VCaP (cell line): ENCODE measurements around the gene DLG2.

ENCODE experiments used
- H3K27ac ChIP-seq: fragments of 450-650 bp; 2 replicates; pipeline ENCODE4 v1.5.1; 2017
- TF ChIP-seq, protein P1 (sequence below): fragments of 450-650 bp; conservative IDR thresholded peaks from 2 replicates; pipeline ENCODE4 v1.5.1; 2017; ENCODE audit warnings: mild to moderate bottlenecking, moderate library complexity

DLG2 gene

DNA sequence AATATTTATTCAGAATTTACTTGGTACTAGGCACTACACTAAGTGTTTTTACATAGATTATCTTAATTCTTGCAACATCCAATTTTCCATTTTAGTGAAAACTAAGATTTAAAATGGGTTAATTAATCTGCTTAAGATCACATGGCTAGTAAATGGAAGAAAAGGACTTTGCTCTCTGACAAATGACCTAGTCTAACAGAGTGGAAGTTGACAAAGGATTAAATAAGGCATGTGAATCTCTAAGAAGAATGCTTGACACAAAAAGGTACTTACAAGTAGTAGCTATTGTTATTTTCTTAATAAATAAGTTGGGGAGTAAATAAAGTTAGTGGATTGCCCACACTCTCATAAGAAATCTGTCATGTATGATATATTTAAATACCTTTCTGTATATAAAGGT, 584.8 kb downstream of the DLG2 start:
- TF ChIP-seq, protein P1, sequence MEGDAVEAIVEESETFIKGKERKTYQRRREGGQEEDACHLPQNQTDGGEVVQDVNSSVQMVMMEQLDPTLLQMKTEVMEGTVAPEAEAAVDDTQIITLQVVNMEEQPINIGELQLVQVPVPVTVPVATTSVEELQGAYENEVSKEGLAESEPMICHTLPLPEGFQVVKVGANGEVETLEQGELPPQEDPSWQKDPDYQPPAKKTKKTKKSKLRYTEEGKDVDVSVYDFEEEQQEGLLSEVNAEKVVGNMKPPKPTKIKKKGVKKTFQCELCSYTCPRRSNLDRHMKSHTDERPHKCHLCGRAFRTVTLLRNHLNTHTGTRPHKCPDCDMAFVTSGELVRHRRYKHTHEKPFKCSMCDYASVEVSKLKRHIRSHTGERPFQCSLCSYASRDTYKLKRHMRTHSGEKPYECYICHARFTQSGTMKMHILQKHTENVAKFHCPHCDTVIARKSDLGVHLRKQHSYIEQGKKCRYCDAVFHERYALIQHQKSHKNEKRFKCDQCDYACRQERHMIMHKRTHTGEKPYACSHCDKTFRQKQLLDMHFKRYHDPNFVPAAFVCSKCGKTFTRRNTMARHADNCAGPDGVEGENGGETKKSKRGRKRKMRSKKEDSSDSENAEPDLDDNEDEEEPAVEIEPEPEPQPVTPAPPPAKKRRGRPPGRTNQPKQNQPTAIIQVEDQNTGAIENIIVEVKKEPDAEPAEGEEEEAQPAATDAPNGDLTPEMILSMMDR, result no peak
- H3K27ac ChIP-seq, result no peak overlapping the region

DNA sequence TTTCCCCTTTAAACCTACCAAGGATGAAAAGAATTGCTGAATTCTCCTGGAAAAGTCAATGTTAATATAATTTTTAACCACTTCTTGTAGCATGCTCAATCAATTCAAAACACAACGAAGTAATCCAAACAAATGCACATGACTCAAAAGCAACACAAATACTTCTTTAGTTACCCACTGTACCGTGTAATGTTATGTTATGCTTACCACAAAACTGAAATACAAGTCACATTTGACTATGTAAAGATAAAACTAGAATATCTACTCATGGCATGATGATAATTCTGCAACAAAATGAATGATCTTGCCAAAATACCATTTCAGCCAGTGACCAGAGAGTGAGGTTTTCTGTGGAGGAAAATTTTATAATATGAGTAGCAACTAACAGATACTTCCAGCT, 587.0 kb downstream of the DLG2 start:
- TF ChIP-seq, protein P1, result no peak
- H3K27ac ChIP-seq, result no peak overlapping the region

DNA sequence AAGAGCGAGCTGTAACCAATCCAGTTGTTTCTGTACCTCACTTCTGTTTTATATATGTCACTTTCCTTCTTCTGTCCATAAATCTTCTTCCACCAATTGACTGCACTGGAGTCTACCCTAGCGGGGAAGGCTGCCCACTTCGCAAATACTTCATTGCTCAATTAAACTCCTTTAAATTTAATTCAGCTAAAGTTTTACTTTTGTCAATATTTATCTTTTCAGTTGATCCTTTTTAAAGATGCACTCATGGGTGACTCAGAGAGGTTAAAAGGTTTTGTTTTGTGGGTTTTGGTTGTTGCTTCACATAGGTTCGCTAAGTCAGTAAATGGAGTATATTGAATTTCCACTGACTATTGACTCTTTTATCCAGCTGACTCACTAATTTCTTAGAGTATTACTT, 597.2 kb downstream of the DLG2 start:
- TF ChIP-seq, protein P1, result no peak
- no peak overlapping the region for H3K27ac ChIP-seq

DNA sequence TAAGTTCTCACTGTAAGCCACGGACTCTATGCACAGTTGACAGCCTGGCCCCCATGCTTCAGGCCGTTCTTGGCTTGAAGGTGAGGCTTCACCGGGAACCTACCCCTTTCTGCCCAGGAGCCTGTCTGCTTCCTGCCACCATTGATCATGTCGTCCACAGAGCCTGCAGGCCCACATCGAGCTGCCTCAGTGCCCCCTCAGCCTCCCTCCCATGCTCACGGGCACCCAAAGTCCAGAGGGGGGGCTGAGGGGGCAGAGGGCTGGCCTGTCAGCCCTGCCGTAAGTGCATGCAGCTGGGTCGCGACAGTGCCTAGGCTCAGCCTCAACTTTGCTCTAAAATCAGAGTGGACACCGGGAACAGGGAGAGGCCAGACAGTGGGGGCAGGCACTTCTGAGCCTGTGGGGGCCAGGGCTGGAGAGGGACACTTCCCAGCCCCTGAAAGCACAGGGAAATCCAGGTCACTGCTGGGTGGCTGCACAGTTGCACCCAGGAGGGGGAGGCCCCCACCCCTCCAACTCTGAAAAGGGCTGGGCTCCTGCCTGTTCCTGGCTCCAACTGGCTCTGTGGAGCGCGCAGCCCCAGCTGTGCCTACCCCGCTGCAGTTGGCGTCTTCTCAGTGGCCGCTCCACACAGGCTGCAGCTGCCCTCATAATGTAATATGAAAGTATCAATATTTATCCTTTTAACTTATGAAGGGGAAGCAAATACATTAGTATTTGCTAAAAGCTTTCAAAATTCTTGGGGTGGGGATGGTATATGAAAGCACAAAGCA, 598.6 kb downstream of the DLG2 start:
- H3K27ac ChIP-seq, result no peak overlapping the region
- TF ChIP-seq, protein P1, result no peak

DNA sequence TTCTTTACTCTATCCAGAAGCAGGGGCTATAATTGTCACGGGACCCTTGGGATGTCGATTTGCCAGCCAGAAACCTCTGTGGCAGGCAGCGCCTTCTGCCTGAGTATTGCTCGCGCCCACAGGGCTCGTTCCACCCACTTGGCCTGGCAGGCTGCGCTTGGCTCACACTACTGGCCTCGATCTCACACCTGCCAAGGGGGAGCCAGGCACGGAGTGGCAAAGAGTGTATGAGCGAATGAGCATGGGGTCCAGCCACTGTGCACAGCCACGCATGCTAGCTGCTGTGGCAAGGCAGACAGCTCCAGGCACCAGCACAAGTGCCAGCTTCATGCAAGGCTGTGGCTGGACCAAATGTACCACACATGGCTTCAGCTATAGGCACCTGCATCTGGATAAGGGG, 599.8 kb downstream of the DLG2 start:
- TF ChIP-seq, protein P1, result no peak
- H3K27ac ChIP-seq, result no peak overlapping the region

DNA sequence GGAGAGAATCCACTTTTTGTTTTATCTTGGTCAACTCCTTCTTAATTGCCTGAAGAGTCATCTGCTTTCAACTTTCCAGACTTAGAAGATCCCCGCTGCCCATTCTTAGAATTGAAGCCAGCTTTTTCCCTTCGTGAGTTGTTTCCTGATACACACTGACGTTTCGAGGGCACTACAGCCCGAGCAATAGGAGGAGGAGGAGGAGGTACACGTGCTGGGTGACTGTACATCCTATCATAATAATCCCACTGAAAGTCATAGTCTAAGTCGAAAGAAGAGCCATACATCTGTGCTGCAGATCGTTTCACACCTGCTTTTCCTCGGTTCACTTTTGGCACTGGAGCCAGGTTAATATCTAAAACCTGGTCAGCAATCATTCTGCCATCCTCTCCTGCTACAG, 606.1 kb downstream of the DLG2 start:
- H3K27ac ChIP-seq, result no peak overlapping the region
- TF ChIP-seq, protein P1, result no peak

DNA sequence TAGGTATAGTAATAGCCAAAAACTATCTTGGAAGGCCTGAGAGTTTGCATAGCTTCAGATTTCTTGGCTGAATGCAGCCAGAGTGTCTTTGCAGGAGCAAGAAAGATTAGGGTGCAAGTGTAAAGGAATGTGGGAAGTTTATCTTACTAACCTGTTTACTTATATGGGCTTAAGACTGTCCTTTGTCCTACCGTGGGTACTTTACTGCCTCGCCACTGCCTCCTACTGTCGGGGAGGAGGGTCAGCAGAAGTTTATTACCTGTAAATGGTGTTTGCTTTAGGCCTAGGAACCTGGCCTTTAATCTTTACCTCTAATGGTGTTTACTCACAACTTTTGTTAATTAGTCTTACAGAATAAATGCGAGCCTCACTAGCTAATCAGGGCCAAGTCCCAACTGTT, 633.8 kb downstream of the DLG2 start:
- TF ChIP-seq, protein P1, result peak; percentile 30; the same call in 1 of the 2 replicates
- H3K27ac ChIP-seq, result no peak overlapping the region
